Measurements from ENCODE around the gene TSPAN9.
A peak's percentile ranks its signal among the peaks of the same experiment; 100 is the strongest.

TSPAN9 gene

GRCh38 chr12:3046441-3047200, 30.6 kb upstream of the TSPAN9 start:
- Histone ChIP-seq H3K27me3 (ENCODE audit: insufficient read depth, low read length) (no peaks in the 10 kb centered on the region), H3K4me1 (ENCODE audit: insufficient read depth, low read length) (peaks cover 4% of the 10 kb centered on the region; the same call in 1 of the 2 replicates), H3K27ac (ENCODE audit: low read length) (no peak overlapping the region), H3K9me3 (ENCODE audit: insufficient read depth, low read depth, low read length) (no peaks in the 10 kb centered on the region), H3K4me3 (ENCODE audit: low read length) (no peak overlapping the region), H3K9ac (ENCODE audit: low read depth, low read length) (no peak overlapping the region), H3K36me3 (ENCODE audit: insufficient read depth, low read depth, low read length) (peaks cover 9% of the 10 kb centered on the region; the same call in 1 of the 2 replicates)

- Histone ChIP-seq H3K9ac (ENCODE audit: low read depth, low read length) (no peak overlapping the region), H3K36me3 (ENCODE audit: insufficient read depth, low read depth, low read length) (no peaks in the 10 kb centered on the region), H3K9me3 (ENCODE audit: insufficient read depth, low read depth, low read length) (no peaks in the 10 kb centered on the region), H3K4me1 (ENCODE audit: insufficient read depth, low read length) (peaks cover 4% of the 10 kb centered on the region; the same call in 1 of the 2 replicates), H3K4me3 (ENCODE audit: low read length) (no peak overlapping the region), H3K27ac (ENCODE audit: low read length) (no peak overlapping the region), H3K27me3 (ENCODE audit: insufficient read depth, low read length) (no peaks in the 10 kb centered on the region)
Measured at GRCh38 chr12:3047961-3048360, 29.2 kb upstream of the TSPAN9 start.

GRCh38 chr12:3048540-3048939, 28.6 kb upstream of the TSPAN9 start:
- Histone ChIP-seq H3K27me3 (ENCODE audit: insufficient read depth, low read length) (no peaks in the 10 kb centered on the region), H3K27ac (ENCODE audit: low read length) (no peak overlapping the region), H3K9me3 (ENCODE audit: insufficient read depth, low read depth, low read length) (no peaks in the 10 kb centered on the region), H3K4me3 (ENCODE audit: low read length) (no peak overlapping the region), H3K9ac (ENCODE audit: low read depth, low read length) (no peak overlapping the region), H3K4me1 (ENCODE audit: insufficient read depth, low read length) (peaks cover 4% of the 10 kb centered on the region; the same call in 1 of the 2 replicates), H3K36me3 (ENCODE audit: insufficient read depth, low read depth, low read length) (no peaks in the 10 kb centered on the region)

GRCh38 chr12:3049176-3049575, 28.0 kb upstream of the TSPAN9 start:
- Histone ChIP-seq H3K9ac (ENCODE audit: low read depth, low read length) (no peak overlapping the region), H3K27me3 (ENCODE audit: insufficient read depth, low read length) (no peaks in the 10 kb centered on the region), H3K27ac (ENCODE audit: low read length) (no peak overlapping the region), H3K9me3 (ENCODE audit: insufficient read depth, low read depth, low read length) (no peaks in the 10 kb centered on the region), H3K36me3 (ENCODE audit: insufficient read depth, low read depth, low read length) (no peaks in the 10 kb centered on the region), H3K4me3 (ENCODE audit: low read length) (no peak overlapping the region), H3K4me1 (ENCODE audit: insufficient read depth, low read length) (peaks cover 4% of the 10 kb centered on the region; the same call in 1 of the 2 replicates)

- Histone ChIP-seq H3K4me1 (ENCODE audit: insufficient read depth, low read length) (peaks cover 4% of the 10 kb centered on the region; the same call in 1 of the 2 replicates), H3K27ac (ENCODE audit: low read length) (no peak overlapping the region), H3K9ac (ENCODE audit: low read depth, low read length) (no peak overlapping the region), H3K4me3 (ENCODE audit: low read length) (no peak overlapping the region), H3K27me3 (ENCODE audit: insufficient read depth, low read length) (no peaks in the 10 kb centered on the region), H3K9me3 (ENCODE audit: insufficient read depth, low read depth, low read length) (no peaks in the 10 kb centered on the region), H3K36me3 (ENCODE audit: insufficient read depth, low read depth, low read length) (no peaks in the 10 kb centered on the region)
Measured at GRCh38 chr12:3049611-3050249, 27.4 kb upstream of the TSPAN9 start.

- no peak overlapping the region for H3K9ac ChIP-seq (ENCODE audit: low read depth, low read length)
- no peaks in the 10 kb centered on the region for H3K27me3 ChIP-seq (ENCODE audit: insufficient read depth, low read length)
- H3K4me3 ChIP-seq (ENCODE audit: low read length): no peak overlapping the region
- H3K36me3 ChIP-seq (ENCODE audit: insufficient read depth, low read depth, low read length): no peaks in the 10 kb centered on the region
- H3K27ac ChIP-seq (ENCODE audit: low read length): no peak overlapping the region
- H3K4me1 ChIP-seq (ENCODE audit: insufficient read depth, low read length): no peaks in the 10 kb centered on the region
- no peaks in the 10 kb centered on the region for H3K9me3 ChIP-seq (ENCODE audit: insufficient read depth, low read depth, low read length)
Measured at GRCh38 chr12:3054374-3054773, 22.8 kb upstream of the TSPAN9 start.

- H3K9ac ChIP-seq (ENCODE audit: low read depth, low read length): no peak overlapping the region
- H3K9me3 ChIP-seq (ENCODE audit: insufficient read depth, low read depth, low read length): no peaks in the 10 kb centered on the region
- no peak overlapping the region for H3K27ac ChIP-seq (ENCODE audit: low read length)
- no peaks in the 10 kb centered on the region for H3K4me1 ChIP-seq (ENCODE audit: insufficient read depth, low read length)
- no peaks in the 10 kb centered on the region for H3K27me3 ChIP-seq (ENCODE audit: insufficient read depth, low read length)
- no peak overlapping the region for H3K4me3 ChIP-seq (ENCODE audit: low read length)
- H3K36me3 ChIP-seq (ENCODE audit: insufficient read depth, low read depth, low read length): no peaks in the 10 kb centered on the region
Measured at GRCh38 chr12:3055026-3055703, 22.0 kb upstream of the TSPAN9 start.

- Histone ChIP-seq H3K9ac (ENCODE audit: low read depth, low read length) (no peak overlapping the region), H3K9me3 (ENCODE audit: insufficient read depth, low read depth, low read length) (no peaks in the 10 kb centered on the region), H3K27me3 (ENCODE audit: insufficient read depth, low read length) (no peaks in the 10 kb centered on the region), H3K27ac (ENCODE audit: low read length) (no peak overlapping the region), H3K4me3 (ENCODE audit: low read length) (no peak overlapping the region), H3K4me1 (ENCODE audit: insufficient read depth, low read length) (no peaks in the 10 kb centered on the region), H3K36me3 (ENCODE audit: insufficient read depth, low read depth, low read length) (no peaks in the 10 kb centered on the region)
Measured at GRCh38 chr12:3055704-3056467, 21.3 kb upstream of the TSPAN9 start.

- peaks cover 8% of the 10 kb centered on the region; the same call in 1 of the 2 replicates for H3K9me3 ChIP-seq (ENCODE audit: insufficient read depth, low read depth, low read length)
- no peaks in the 10 kb centered on the region for H3K27me3 ChIP-seq (ENCODE audit: insufficient read depth, low read length)
- no peak overlapping the region for H3K27ac ChIP-seq (ENCODE audit: low read length)
- no peak overlapping the region for H3K4me3 ChIP-seq (ENCODE audit: low read length)
- H3K4me1 ChIP-seq (ENCODE audit: insufficient read depth, low read length): peaks cover 5% of the 10 kb centered on the region; the same call in 1 of the 2 replicates
- no peak overlapping the region for H3K9ac ChIP-seq (ENCODE audit: low read depth, low read length)
- H3K36me3 ChIP-seq (ENCODE audit: insufficient read depth, low read depth, low read length): no peaks in the 10 kb centered on the region
Measured at GRCh38 chr12:3061059-3061458, 16.1 kb upstream of the TSPAN9 start.

GRCh38 chr12:3061501-3062215, 15.5 kb upstream of the TSPAN9 start:
- no peaks in the 10 kb centered on the region for H3K27me3 ChIP-seq (ENCODE audit: insufficient read depth, low read length)
- no peak overlapping the region for H3K4me3 ChIP-seq (ENCODE audit: low read length)
- H3K27ac ChIP-seq (ENCODE audit: low read length): no peak overlapping the region
- peaks cover 8% of the 10 kb centered on the region; the same call in 1 of the 2 replicates for H3K9me3 ChIP-seq (ENCODE audit: insufficient read depth, low read depth, low read length)
- no peaks in the 10 kb centered on the region for H3K36me3 ChIP-seq (ENCODE audit: insufficient read depth, low read depth, low read length)
- peaks cover 5% of the 10 kb centered on the region; the same call in 1 of the 2 replicates for H3K4me1 ChIP-seq (ENCODE audit: insufficient read depth, low read length)
- no peak overlapping the region for H3K9ac ChIP-seq (ENCODE audit: low read depth, low read length)

GRCh38 chr12:3065300-3065699, 11.9 kb upstream of the TSPAN9 start:
- Histone ChIP-seq H3K36me3 (ENCODE audit: insufficient read depth, low read depth, low read length) (no peaks in the 10 kb centered on the region), H3K4me3 (ENCODE audit: low read length) (0 out of 2 replicates have a peak overlapping the region, but pooled peaks have one; percentile 1)

More at GRCh38 chr12:3065300-3065699, 11.9 kb upstream of the TSPAN9 start:
- Histone ChIP-seq H3K27ac (ENCODE audit: low read length) (no peak overlapping the region), H3K4me1 (ENCODE audit: insufficient read depth, low read length) (peaks cover 5% of the 10 kb centered on the region; the same call in 1 of the 2 replicates), H3K9ac (ENCODE audit: low read depth, low read length) (no peak overlapping the region), H3K9me3 (ENCODE audit: insufficient read depth, low read depth, low read length) (peaks cover 8% of the 10 kb centered on the region; the same call in 1 of the 2 replicates), H3K27me3 (ENCODE audit: insufficient read depth, low read length) (no peaks in the 10 kb centered on the region)
